ENCODE data around the gene FFAR1.

The FFAR1 gene

DNA sequence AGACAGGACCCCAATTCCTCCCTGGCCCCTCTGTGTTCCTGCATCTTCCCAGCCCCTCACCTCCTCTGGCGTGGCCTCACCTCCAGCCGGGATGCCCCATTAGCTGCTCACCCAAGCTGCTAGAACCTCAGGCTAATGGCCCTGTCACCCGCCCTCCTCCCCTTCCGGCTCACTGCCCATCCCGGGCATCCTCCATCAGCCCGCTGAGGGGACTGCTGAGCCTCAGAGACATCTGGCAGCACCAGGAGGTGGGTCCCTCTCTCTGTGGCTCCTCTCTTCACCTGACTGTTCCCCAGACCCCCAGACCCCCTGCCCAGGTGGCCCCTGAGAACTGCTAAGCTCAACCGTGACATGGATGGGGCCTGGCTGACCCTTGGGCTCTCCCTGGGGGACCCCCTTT, 2.9 kb downstream of the FFAR1 start:
- TF ChIP-seq RAD21 (IDR thresholded peaks at IDR 0.05; ENCODE audit: low read depth) (no peak), CEBPB (IDR thresholded peaks at IDR 0.05) (no peak), EP300 (IDR thresholded peaks at IDR 0.05; ENCODE audit: borderline replicate concordance) (no peak), MAX (IDR thresholded peaks at IDR 0.05) (no peak), YY1 (IDR thresholded peaks at IDR 0.05; ENCODE audit: low read depth) (no peak), ZBTB7A (IDR thresholded peaks at IDR 0.05; ENCODE audit: low read depth) (no peak), TAF1 (IDR thresholded peaks at IDR 0.05; ENCODE audit: low read depth) (no peak), TEAD4 (IDR thresholded peaks at IDR 0.05) (no peak)

- no peak for TF ChIP-seq TEAD4 (IDR thresholded peaks at IDR 0.05)
- no peak for TF ChIP-seq TCF12 (IDR thresholded peaks at IDR 0.05; ENCODE audit: low read depth)
- TF ChIP-seq CREB1 (IDR thresholded peaks at IDR 0.05; ENCODE audit: low read depth) = no peak
- TF ChIP-seq ZBTB7A (IDR thresholded peaks at IDR 0.05; ENCODE audit: low read depth) = no peak
- no peak for TF ChIP-seq RAD21 (IDR thresholded peaks at IDR 0.05; ENCODE audit: low read depth)
- no peak for TF ChIP-seq USF1 (IDR thresholded peaks at IDR 0.05)
- no peak for TF ChIP-seq FOXM1 (IDR thresholded peaks at IDR 0.05; ENCODE audit: borderline replicate concordance, low read depth)
- TF ChIP-seq TAF1 (IDR thresholded peaks at IDR 0.05; ENCODE audit: low read depth) = no peak
- TF ChIP-seq MAX (IDR thresholded peaks at IDR 0.05) = no peak
- no peak for TF ChIP-seq REST (IDR thresholded peaks at IDR 0.05; ENCODE audit: low read depth)
- TF ChIP-seq YY1 (IDR thresholded peaks at IDR 0.05; ENCODE audit: low read depth) = no peak
- TF ChIP-seq EGR1 (IDR thresholded peaks at IDR 0.05) = no peak
- no peak for TF ChIP-seq NFIC (IDR thresholded peaks at IDR 0.05)
Observed at GRCh38 chr19:35351411-35352176, 3.9 kb downstream of the FFAR1 start.

DNA sequence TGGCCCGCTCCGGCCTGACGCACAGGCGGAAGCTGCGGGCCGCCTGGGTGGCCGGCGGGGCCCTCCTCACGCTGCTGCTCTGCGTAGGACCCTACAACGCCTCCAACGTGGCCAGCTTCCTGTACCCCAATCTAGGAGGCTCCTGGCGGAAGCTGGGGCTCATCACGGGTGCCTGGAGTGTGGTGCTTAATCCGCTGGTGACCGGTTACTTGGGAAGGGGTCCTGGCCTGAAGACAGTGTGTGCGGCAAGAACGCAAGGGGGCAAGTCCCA, 4.4 kb downstream of the FFAR1 start:
- TF ChIP-seq ZBTB7A (IDR thresholded peaks at IDR 0.05; ENCODE audit: low read depth) (no peak), FOXM1 (IDR thresholded peaks at IDR 0.05; ENCODE audit: borderline replicate concordance, low read depth) (no peak), REST (IDR thresholded peaks at IDR 0.05; ENCODE audit: low read depth) (no peak), CREB1 (IDR thresholded peaks at IDR 0.05; ENCODE audit: low read depth) (no peak), RAD21 (IDR thresholded peaks at IDR 0.05; ENCODE audit: low read depth) (no peak), NFIC (IDR thresholded peaks at IDR 0.05) (no peak), TAF1 (IDR thresholded peaks at IDR 0.05; ENCODE audit: low read depth) (no peak), TCF12 (IDR thresholded peaks at IDR 0.05; ENCODE audit: low read depth) (no peak), YY1 (IDR thresholded peaks at IDR 0.05; ENCODE audit: low read depth) (no peak), USF1 (IDR thresholded peaks at IDR 0.05) (no peak), MAX (IDR thresholded peaks at IDR 0.05) (no peak), EGR1 (IDR thresholded peaks at IDR 0.05) (no peak), TEAD4 (IDR thresholded peaks at IDR 0.05) (no peak), CEBPB (IDR thresholded peaks at IDR 0.05) (no peak), EP300 (IDR thresholded peaks at IDR 0.05; ENCODE audit: borderline replicate concordance) (no peak)

DNA sequence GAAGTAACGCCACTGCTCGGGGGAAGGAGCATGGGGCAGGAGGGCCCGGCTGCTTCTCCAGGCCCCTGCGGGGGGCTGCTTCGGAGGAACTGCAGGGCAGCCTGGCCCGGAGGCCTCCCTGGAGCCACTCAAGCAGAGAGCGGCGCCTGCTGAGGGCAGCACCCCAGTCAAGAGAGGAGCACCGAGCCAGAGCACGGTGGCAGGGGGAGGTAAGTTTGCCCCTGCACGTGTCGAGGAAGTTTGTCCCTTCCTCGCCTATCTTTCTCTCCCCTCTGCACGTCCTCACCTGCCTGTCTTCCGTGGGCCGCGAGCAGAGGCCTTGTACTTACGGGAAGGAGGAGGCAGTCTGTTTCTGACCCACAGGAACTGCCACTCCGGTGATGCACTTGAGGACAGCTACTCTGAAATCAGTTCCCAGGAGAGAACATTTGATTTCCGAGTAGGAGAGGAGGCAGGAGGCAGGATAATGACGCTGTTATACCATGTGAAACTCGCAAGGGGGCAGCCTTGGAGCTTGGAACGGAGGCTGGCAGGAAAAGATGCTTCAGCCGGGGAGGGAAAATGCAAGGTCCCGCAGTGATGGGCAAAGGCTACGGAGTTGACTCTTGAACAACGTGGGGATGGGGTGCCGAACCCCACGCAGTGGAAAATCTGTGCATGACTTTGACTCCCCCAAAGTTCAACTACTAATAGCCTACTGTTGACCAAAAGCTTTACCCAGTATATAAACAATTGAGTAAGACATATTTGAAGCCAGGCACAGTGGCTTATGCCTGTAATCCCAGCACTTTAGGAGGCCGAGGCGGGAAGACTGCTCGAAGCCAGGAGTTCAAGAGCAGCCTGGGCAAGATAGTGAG, 5.0 kb downstream of the FFAR1 start:
- TF ChIP-seq RAD21 (IDR thresholded peaks at IDR 0.05; ENCODE audit: low read depth) (peak; percentile 93), FOXM1 (IDR thresholded peaks at IDR 0.05; ENCODE audit: borderline replicate concordance, low read depth) (no peak), TAF1 (IDR thresholded peaks at IDR 0.05; ENCODE audit: low read depth) (no peak), CEBPB (IDR thresholded peaks at IDR 0.05) (no peak), REST (IDR thresholded peaks at IDR 0.05; ENCODE audit: low read depth) (no peak)

All from Ishikawa (cell line).